HG03457 (cell line): ENCODE data around the gene KIAA1958.

Experiments
- ATAC-seq: cut with Tn5 transposase; IDR thresholded peaks from one replicate; pipeline ENCODE4 v1.9.1; 2021; ENCODE audit warnings: moderate number of reproducible peaks; ENCODE audit not compliant: unreplicated experiment

The KIAA1958 gene

GRCh38 chr9:112553256-112553826, 66.7 kb downstream of the KIAA1958 start:
- no peak for ATAC-seq

GRCh38 chr9:112554516-112554915, 67.9 kb downstream of the KIAA1958 start:
- ATAC-seq = no peak

GRCh38 chr9:112555101-112555643, 68.5 kb downstream of the KIAA1958 start:
- ATAC-seq = no peak

DNA sequence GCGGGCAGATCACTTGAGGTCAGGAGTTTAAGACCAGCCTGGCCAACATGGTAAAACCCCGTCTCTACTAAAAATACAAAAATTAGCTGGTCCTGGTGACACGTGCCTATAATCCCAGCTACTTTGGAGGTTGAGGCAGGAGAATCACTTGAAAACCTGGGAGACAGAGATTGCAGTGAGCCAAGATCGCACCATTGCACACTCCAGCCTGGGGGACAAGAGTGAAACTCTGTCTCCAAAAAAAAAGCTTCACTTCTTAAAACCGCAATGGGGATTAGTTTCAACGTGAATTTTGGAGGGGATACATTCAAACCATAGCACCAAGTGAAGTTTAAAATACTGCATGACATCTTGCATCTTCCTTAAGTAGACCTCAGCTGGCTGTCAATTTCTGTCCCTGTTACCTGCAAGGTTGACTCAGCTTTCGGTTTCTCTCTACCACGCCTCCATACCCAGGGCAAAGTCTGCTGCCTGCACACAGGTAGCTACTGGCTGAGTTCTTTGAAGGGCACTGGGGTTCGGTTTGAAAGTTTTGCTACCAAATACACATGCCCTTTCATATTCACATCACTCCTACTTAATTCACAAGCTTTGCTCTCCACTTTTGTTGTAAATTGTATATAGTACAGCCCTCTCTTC, 69.3 kb downstream of the KIAA1958 start:
- ATAC-seq = no peak

DNA sequence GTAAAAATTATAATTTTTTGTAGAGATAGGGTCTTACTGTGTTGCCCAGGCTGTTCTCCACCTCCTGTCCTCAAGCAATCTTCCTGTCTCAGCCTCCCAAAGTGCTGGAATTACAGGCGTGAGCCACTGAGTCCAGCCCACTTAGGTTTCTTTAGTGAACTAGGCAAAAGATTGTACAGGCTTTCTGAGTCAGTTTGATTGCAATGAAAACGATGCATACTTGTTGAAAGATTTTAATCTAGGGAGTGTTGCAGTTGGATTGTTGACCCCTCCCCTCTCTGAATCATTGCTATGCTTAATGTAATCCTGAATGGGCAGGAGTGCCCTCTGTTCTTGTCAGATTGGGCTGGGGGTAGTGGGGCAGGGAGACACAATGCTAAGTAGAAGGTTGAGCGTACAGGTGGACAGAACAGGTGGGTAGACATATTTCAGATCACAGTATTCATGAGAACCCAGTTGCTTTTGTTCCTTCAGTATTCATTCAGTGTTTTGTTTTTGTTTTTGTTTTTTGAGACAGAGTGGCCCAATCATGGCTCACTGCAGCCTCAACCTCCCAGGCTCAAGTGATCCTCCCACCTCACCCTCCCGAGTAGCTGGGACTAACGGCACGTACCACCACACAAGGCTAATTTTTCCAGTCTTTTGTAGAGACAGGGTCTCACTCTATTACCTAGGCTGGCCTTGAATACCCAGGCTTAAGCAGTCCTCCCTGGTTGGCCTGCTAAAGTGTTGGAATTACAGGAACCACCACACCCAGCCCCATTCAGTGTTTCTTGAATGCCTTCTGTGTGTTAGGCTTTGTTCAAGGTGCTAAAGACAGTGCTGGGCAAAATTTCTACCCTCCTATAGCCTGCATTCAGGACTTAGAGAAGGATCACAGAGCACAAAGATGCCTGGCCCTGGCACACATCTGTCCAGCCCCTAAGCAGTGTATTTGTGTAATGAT, 70.1 kb downstream of the KIAA1958 start:
- no peak for ATAC-seq

DNA sequence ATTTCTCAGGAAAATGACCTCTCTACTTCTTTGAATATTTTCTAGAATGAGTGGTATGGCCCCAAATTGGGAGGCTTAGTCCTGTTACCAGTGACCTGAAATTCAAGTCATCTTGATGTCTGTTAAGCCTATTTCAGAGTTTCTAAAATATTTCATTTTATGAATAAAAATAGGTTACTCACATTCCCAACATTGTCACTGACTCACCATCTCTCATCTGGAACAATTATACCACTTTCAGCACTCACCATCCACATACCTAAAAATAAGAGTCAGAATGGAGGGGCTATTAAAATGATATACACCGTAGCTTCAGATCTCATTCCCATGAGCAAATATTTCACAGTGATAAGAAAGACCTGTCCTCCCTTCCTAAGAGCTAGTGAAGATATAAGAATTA, 71.8 kb downstream of the KIAA1958 start:
- no peak for ATAC-seq

- no peak for ATAC-seq
Observed at GRCh38 chr9:112558978-112559377, 72.4 kb downstream of the KIAA1958 start.

GRCh38 chr9:112559629-112560413, 73.2 kb downstream of the KIAA1958 start:
- no peak for ATAC-seq

DNA sequence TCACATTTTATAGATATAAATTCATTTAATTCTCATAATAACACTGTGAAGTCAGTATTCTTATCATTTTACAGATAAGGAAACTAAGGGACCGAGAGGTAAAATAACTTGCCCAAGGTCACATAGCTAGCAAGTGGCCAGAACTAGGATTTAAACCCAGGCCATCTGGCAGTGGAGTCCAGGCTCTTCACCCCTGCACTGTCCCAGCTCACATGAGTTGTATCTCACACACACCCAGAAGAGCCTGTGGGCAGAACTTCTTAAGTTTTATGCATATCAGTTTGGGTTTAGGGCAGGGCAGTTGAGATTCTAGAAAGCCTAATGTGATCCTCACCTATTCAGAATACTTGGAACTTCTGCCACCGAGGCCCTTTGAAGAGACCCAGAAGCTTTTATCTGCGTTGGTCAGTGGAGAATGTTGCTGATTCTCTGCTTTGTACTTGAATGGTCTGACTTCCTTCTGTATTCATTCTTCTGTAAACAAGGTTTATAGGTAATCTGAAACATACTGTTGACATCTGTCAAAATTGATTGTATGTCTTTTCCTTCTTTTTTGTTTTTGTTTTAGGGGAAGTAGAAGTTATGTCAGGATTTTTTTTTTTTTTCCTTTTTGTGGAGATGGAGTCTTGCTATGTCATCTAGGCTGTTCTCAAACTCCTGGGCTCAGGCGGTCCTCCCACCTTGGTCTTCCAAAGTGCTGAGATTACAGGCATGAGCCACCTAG, 75.8 kb downstream of the KIAA1958 start:
- ATAC-seq = no peak

- ATAC-seq = no peak
Observed at GRCh38 chr9:112569186-112569585, 82.6 kb downstream of the KIAA1958 start.

DNA sequence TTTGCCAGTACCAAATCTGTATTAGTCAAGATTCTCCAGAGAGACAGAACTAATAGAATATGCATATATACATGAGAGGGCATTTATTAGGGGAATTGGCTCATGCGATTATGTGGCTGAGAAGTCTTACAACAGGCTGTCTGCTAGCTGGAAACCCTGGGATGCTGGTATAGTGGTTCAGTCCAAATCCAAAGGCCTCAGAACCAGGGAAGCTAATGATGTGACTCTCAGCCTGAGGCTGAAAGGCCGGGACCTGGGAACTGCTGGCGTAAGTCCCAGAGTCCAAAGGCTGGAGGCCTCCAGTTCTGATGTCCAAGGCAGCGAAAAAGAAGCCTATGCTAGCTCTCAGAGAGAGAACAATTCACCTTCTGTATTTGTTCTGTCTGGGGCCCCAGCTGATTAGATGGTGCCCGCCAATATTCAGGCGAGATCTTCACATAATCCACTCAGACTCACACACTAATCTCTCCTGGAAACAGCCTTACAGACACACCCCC, 84.1 kb downstream of the KIAA1958 start:
- ATAC-seq = no peak

GRCh38 chr9:112571624-112572355, 85.2 kb downstream of the KIAA1958 start:
- ATAC-seq = no peak

DNA sequence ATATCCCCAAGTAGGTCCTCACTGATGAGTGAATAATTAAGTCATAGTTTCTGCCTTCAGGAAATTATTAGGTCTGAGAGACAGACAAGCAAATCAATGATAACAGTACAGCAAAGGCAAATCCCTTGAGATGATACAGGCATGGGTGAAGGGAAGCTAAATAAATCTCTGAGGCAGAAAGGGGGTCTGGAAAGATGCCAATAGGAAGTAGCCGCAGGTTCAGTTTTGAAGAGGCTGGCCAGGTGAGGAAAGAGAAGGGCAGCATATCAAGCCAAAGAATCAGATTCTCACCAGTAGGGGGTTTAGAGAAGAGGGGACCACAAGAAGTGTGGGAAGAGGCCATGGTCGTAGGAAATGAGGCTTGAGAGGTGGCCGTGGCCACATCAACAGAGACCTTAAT, 85.8 kb downstream of the KIAA1958 start:
- ATAC-seq = no peak

- no peak for ATAC-seq
Observed at GRCh38 chr9:112574008-112574407, 87.4 kb downstream of the KIAA1958 start.

DNA sequence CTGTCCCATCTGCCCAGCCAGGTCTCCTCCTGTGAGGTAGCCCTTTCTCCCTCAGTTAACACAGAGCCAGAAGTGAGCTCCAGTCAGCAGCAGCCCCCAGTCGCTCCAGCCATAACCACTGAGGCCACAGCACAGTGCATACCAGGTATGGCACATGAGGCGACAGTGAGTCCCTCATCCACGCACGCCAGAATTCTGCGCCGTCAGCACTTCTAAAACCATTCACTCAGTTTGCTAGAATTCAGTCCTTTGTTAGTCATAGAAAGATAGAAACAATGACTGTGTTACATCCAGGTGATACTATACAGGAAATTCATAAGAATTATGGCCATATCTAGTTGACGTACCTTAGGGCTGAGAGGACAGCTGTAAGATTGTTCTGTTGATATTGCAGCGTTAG, 88.5 kb downstream of the KIAA1958 start:
- ATAC-seq = no peak

DNA sequence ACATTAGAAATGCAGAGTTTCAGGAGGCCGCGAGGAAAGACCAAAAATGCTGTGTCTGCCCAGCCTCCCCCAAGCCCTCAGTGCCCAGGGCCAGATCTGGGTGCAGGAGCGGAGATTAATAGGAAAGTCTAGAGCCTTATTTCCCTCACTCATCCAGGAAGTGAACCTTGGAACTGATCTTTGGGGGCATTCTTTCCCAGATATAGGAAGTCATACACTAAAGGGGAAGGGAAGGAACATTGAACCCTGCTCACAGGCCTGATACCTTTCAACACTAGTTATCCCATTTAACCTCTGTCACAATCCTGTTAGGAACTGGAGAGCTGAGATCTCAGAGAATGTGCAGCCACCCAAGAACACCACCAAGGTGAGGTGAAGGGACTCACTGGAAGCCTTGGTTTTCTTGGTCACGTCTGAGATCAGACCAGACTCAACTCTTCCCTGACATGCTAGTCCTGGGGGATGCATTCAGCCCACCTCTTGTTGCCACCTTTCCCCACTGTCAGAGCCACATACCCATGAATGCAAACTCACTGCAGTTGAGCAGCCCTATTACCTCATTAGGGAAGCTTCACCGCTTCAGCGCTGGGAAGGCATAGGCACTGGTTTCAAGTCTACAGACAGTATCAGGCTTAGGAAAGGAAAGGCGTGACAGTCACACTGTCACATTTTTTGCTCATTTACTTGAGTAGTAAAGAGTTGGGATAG, 95.0 kb downstream of the KIAA1958 start:
- no peak for ATAC-seq

DNA sequence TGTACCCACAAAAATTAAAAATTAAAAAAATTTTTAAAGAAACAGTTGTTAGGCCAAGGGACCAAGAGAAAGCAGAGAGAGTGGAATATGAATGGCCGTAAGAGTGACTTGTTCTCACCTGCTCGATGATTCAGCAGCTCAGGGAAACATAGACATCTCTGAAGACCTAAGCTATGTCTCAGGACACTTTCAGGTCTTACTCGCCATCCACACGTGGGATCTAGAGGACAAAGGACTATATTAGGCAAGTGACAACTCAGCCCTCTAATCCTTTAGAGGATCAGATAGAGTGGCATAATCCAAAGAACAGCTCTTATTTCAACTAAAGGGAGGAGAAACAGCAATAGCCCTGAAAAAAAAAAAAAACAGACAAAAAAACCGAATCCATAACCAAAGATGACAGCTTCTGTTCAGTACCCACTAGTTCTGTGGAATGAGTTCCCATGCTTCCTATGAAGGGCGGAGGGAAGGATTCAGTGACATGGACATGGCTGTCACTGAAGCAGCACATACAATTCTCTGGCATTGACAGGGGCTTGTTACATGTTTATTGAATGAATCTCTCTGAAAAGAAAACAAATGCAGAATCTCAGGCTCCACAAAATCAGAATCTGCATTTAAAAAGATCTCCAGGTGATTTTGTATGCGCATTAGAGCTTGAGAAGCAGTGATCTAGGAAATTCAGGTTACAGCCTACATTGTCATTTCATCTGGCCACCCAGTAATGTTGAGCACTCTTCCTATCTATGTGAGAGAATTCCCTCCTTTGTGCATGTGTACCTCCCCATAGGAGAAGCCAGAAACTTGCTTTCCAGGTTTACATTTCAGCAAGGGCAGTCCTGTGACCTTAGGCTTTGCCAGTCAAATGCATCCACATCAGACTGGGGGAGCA, 96.0 kb downstream of the KIAA1958 start:
- ATAC-seq = no peak
